ENCODE measurements around the gene FSTL3. TPM values are rescaled to one million over a fixed set of nuclear protein-coding genes. Genes with fewer than 3 reads are reported as not detected.

The FSTL3 gene
- total RNA-seq, 1 experiment from 2014 or later: 32.5 TPM

DNA sequence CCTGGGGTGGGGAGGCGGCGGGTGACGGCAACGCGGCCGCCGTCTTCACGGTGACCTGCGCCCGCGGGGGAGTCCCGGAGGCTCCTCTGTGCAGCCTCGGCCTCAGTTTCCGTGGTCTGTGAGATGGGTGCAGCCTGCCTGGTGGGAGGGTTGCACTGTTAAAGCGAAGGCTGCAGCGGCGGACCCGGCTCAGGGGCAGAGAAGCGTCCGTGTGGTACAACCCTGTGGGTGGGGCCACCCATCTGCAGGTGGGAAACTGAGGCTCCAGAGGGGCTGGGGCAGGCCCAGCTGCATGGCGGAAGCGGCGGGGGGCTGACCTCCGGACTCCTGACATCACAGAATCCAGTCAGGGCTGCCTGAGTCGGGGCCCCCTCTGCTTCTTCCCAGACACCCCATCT is 36.0 kb upstream of the FSTL3 start:
- Histone ChIP-seq H3K4me1 (ENCODE audit: control insufficient read depth, insufficient read depth, low read length) (no peaks in the 10 kb centered on the region), H3K4me3 (ENCODE audit: low read depth in 2 of 2, low read length in 2 of 2) (peak overlapping the region; percentile 10 to 30; a peak in 1 of 4 replicates), H3K27ac (ENCODE audit: low read length) (no peak overlapping the region), H3K9me3 (ENCODE audit: control insufficient read depth, insufficient read depth, low read depth, low read length) (no peaks in the 10 kb centered on the region), H3K36me3 (ENCODE audit: control insufficient read depth, insufficient read depth, low read length) (no peaks in the 10 kb centered on the region), H3K27me3 (ENCODE audit: control insufficient read depth, insufficient read depth, low read length) (no peaks in the 10 kb centered on the region)
- CTCF ChIA-PET: no interaction called here
- in situ Hi-C loops (cut with HindIII; ENCODE audit: low pct_unique_long_range_greater_than_20kb, low sequenced_read_pairs): no loop called here
- no TSS peak for BruUV-seq (replicated peaks)
- DNase-seq (ENCODE audit: low read depth, low spot score) (no peak), ATAC-seq (peak; percentile 5; the same call in 1 of the 2 replicates)
- intact Hi-C loops (cut with micrococcal nuclease; ENCODE audit: unreplicated experiment): no loop called here
- TF ChIP-seq TCF7L2 (IDR thresholded peaks at IDR 0.05; ENCODE audit: low read depth, low read length): no peak
- TF ChIP-seq, protein P1, sequence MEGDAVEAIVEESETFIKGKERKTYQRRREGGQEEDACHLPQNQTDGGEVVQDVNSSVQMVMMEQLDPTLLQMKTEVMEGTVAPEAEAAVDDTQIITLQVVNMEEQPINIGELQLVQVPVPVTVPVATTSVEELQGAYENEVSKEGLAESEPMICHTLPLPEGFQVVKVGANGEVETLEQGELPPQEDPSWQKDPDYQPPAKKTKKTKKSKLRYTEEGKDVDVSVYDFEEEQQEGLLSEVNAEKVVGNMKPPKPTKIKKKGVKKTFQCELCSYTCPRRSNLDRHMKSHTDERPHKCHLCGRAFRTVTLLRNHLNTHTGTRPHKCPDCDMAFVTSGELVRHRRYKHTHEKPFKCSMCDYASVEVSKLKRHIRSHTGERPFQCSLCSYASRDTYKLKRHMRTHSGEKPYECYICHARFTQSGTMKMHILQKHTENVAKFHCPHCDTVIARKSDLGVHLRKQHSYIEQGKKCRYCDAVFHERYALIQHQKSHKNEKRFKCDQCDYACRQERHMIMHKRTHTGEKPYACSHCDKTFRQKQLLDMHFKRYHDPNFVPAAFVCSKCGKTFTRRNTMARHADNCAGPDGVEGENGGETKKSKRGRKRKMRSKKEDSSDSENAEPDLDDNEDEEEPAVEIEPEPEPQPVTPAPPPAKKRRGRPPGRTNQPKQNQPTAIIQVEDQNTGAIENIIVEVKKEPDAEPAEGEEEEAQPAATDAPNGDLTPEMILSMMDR (IDR thresholded peaks at IDR 0.05): no peak
- TF ChIP-seq SIN3A (IDR thresholded peaks at IDR 0.05; ENCODE audit: borderline replicate concordance, insufficient read depth, low read depth, low read length): no peak
- TF ChIP-seq, protein P2, sequence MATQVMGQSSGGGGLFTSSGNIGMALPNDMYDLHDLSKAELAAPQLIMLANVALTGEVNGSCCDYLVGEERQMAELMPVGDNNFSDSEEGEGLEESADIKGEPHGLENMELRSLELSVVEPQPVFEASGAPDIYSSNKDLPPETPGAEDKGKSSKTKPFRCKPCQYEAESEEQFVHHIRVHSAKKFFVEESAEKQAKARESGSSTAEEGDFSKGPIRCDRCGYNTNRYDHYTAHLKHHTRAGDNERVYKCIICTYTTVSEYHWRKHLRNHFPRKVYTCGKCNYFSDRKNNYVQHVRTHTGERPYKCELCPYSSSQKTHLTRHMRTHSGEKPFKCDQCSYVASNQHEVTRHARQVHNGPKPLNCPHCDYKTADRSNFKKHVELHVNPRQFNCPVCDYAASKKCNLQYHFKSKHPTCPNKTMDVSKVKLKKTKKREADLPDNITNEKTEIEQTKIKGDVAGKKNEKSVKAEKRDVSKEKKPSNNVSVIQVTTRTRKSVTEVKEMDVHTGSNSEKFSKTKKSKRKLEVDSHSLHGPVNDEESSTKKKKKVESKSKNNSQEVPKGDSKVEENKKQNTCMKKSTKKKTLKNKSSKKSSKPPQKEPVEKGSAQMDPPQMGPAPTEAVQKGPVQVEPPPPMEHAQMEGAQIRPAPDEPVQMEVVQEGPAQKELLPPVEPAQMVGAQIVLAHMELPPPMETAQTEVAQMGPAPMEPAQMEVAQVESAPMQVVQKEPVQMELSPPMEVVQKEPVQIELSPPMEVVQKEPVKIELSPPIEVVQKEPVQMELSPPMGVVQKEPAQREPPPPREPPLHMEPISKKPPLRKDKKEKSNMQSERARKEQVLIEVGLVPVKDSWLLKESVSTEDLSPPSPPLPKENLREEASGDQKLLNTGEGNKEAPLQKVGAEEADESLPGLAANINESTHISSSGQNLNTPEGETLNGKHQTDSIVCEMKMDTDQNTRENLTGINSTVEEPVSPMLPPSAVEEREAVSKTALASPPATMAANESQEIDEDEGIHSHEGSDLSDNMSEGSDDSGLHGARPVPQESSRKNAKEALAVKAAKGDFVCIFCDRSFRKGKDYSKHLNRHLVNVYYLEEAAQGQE (IDR thresholded peaks at IDR 0.05; ENCODE audit: insufficient read depth in 1 of 2, low read depth in 2 of 2, low read length in 1 of 2): no peak
- no peak for TF ChIP-seq POLR2AphosphoS5 (IDR thresholded peaks at IDR 0.05; ENCODE audit: low read depth, low read length)
- POLR2A ChIA-PET: no interaction called here

DNA sequence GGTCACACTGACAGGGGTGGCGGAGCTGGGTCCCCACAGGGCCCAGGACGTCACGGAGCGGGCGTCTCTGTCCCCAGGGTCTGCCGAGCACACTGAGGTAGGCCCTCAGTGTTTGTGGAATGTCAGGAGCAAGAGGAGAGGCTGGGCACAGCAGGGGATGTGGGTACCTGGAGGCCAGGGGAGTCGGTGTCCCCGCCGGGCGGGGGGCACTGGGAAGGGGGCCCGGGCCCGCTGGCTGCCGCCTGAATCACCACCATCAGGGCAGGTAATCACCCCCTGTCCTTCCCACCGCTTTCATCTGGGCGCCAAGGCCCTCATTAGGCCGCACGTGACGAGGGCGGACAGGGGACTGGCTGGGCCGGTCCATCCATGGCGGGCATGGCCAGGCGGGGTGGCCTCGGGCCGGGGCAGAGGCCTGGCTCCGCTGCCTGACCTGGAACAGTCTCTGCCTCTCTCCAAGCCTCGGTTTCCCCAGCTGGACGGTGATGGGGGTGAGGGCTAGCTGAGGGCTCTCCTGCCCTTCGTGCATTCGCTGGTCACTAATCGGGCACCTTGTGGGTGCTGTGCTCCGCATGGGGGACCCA is 35.5 kb upstream of the FSTL3 start:
- DNase-seq (ENCODE audit: low read depth, low spot score): no peak
- no TSS peak for BruUV-seq (replicated peaks)
- Histone ChIP-seq H3K9me3 (ENCODE audit: control insufficient read depth, insufficient read depth, low read depth, low read length) (no peaks in the 10 kb centered on the region), H3K27ac (ENCODE audit: low read length) (no peak overlapping the region), H3K4me1 (ENCODE audit: control insufficient read depth, insufficient read depth, low read length) (no peaks in the 10 kb centered on the region), H3K27me3 (ENCODE audit: control insufficient read depth, insufficient read depth, low read length) (no peaks in the 10 kb centered on the region), H3K4me3 (ENCODE audit: low read depth in 2 of 2, low read length in 2 of 2) (no peak overlapping the region), H3K36me3 (ENCODE audit: control insufficient read depth, insufficient read depth, low read length) (no peaks in the 10 kb centered on the region)
- ATAC-seq: no peak
- ChIA-PET CTCF (no interaction called here), POLR2A (no interaction called here)
- intact Hi-C loops (cut with micrococcal nuclease; ENCODE audit: unreplicated experiment) (no loop called here), in situ Hi-C loops (cut with HindIII; ENCODE audit: low pct_unique_long_range_greater_than_20kb, low sequenced_read_pairs) (no loop called here)
- no peak for TF ChIP-seq POLR2AphosphoS5 (IDR thresholded peaks at IDR 0.05; ENCODE audit: low read depth, low read length)
- TF ChIP-seq, protein P2 (IDR thresholded peaks at IDR 0.05; ENCODE audit: insufficient read depth in 1 of 2, low read depth in 2 of 2, low read length in 1 of 2): no peak
- TF ChIP-seq TCF7L2 (IDR thresholded peaks at IDR 0.05; ENCODE audit: low read depth, low read length): no peak
- no peak for TF ChIP-seq SIN3A (IDR thresholded peaks at IDR 0.05; ENCODE audit: borderline replicate concordance, insufficient read depth, low read depth, low read length)
- TF ChIP-seq, protein P1 (IDR thresholded peaks at IDR 0.05): no peak

Data from Panc1 (cell line).